GM19438 (cell line): Measurements from ENCODE around the gene SH2D6.
"Not testable (repeated sequence)": the region's sequence is repeated elsewhere in the genome, so short reads cannot be mapped to it uniquely, and the experiment has no call there.

Source experiments
- ATAC-seq: cut with Tn5 transposase; IDR thresholded peaks from one replicate; pipeline ENCODE4 v1.9.1; 2021; ENCODE audit warnings: low read depth; ENCODE audit not compliant: unreplicated experiment

SH2D6 gene

DNA sequence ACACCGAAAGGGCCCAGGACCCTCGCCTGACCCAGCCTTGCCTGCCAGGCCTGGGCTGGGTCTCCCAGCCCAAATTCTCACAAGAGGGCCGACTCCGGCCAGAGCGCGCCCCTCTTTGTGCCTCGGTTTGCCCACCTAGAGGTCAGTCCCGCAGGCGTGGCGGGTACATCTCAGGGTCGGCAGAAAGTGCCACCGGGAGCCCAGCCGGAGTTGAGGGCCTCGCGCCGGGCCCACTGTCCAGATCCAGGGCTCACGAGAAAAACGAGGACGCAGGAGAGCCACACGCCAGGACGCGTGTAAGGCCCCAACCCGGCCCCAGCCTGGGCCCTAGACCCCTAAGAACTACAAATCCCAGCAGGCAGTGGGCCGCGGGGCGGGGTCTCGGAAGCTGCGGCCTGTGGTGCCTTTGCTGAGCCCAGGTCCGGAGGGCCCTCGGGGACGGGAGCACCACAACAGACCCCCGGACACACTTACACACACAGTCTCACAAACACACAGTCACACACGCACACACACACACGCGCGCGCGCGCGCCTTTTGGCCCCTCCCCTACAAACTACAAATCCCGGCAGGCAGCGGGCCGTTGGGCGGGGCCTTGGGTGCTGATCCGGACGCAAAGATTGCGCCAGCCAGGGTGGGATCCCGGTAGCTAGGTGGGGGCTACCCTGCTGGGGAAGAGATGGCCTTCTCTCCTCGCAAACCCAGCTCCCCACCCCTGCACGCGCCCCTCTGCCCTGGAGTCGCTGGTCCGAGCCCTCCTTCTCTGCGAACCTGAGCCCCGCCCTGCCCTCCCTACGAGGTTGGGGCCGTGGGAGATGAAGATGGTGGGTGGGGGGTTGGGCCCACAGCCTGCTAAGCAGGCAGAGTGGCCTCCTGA, at the start of gene SH2D6:
Gene SH2D6 (plus strand): TSS at position 583 of the 877 bp plus-strand sequence. CDS start 10,752 bp downstream, outside the sequence.
- ATAC-seq, result peak; percentile 85

DNA sequence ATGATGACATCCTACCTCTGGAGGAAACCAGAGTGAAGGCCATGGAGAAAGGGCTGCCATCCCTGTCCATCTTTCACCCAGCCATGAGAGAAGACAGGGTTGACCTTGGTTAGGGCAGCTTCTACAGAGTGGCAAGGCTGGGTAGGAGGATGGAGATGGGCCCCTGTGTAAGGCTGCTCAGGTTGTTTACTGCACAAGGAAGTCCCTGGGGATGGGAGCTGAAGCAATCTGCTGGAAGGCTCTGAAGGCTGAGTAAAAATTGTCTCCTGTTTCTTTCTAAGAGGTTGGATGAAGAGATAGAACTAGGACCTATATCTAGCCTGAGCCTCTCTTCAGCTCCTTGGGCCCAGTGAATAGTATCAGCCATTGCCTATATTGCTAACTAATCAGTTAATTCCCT, 49.6 kb upstream of the SH2D6 start:
- no peak for ATAC-seq

- ATAC-seq, result no peak
These were observed 49.0 kb upstream of the SH2D6 start for GRCh38 chr2:85369500-85369899.

DNA sequence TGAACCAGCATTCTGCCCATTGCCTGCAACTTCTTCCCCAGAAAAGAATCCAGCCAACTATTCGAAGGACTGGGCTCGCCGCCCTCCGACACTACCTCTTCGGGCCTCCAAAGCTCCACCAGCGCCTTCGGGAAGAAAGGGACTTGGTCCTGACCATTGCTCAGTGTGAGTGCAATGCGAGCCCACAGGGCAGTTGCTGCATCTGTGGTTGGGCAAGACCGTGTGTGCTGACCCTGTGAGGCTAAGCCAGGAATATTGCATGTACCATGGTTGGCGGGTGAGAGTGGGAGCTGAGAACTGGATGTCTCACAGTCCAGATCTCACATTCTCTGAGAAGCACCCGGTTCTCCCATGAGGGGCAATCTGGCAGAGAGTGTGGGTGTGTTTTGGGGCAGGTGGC, 47.5 kb upstream of the SH2D6 start:
- ATAC-seq, result no peak

DNA sequence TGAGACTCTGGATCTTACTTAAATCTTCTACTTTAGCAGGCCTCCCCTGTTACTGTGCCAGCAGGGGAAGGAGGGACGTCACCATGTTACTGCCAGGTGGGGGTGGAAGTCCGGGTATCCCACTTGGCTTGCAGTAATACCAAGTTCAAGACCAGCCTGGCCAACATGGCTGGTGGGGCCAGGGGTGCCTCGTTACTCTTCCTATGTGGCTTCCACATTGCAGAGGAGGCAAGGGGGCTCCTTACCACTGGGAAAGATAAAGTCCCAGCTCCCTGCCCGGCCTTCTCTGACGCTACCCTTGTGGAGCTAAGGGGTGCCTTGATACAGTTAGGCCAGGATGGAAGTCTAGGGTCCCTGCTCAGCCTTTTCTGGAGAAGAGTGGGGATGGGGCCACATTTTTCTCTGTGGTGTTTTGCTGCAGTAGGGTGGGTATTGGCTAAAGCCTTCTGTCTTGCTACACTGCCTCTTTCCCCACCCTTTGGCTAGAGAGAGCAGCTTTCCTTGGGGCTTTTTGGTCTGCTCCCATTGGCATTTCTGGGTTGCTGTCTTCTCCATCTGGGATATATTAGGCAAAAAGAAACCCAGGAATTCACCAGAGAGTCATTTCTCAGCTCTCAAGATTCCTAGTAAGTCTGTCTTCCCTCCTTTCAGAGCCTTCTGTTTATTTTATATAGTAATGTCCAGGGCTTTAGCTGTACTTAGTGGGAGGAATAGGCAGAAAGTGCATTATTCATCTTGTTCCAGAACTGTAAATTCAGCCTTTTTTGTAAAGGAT, 42.0 kb upstream of the SH2D6 start:
- no peak for ATAC-seq

DNA sequence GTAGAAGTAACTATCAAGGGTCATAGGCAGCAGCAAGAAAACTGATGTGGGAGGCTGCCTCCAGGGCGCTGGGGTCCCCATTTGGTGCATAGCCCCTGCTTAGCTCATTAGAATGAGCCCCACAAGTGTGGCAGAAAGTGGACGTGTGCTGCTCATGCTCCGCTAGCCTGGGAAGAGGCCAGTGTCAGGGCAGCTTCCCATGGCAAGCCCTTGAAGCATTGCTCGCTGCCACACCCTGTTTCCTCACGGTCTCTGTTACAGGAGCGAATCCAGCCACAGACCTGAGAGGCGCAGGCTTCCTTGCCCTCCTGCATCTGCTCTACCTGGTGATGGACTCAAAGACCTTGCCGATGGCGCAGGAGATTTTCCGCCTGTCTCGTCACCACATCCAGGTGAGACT, 41.4 kb upstream of the SH2D6 start:
- no peak for ATAC-seq

DNA sequence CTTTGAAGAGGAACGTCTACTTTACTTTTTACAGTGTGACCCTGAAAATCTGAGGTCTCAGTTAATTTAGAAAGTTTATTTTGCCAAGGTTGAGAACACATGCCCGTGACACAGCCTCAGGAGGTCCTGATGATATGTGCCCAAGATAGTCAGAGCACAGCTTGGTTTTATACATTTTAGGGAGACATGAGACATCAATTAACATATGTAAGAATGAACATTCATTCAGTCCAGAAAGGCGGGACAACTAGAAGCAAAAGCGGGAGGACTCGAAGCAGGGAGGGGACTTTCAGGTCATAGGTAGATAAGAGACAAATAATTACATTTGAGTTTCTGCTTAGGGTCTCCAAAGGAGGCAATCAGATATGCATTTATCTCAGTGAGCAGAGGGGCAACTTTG, 40.3 kb upstream of the SH2D6 start:
- no peak for ATAC-seq

DNA sequence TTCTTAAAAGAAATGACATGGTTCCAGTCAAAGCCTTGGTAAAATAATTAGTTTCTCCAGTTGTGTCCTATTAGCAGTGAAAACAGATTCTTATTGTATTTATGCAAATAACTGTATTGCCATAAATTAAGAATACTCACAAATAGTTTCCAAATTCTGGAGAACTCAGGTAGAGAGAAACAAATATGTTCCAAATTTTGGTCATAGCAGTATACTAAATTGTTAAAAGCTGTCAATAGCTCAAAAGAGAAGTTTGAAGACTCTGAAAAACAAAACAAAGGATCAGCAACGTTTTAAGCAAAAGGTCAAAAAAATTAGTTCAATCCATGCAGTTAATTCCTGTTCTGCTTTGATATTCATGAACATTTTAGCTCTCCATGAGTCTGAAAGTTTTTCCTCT, 38.5 kb upstream of the SH2D6 start:
- ATAC-seq, result no peak

DNA sequence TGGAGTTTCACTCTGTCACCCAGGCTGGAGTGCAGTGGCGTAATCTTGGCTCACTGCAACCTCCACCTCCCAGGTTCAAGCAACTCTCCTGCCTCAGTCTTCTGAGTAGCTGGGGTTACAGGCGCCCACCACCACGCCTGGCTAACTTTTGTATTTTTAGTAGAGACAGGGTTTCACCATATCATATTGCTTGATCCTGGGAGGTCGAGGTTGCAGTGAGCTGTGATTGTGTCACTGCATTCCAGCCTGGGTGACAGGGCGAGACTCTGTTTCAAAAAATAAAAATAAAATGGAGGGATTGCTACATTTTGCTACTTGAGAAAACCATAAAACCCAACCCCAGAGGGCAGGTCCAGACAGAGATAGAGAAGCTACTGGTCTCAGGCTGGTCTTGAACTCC, 35.4 kb upstream of the SH2D6 start:
- ATAC-seq, result not testable (repeated sequence)

DNA sequence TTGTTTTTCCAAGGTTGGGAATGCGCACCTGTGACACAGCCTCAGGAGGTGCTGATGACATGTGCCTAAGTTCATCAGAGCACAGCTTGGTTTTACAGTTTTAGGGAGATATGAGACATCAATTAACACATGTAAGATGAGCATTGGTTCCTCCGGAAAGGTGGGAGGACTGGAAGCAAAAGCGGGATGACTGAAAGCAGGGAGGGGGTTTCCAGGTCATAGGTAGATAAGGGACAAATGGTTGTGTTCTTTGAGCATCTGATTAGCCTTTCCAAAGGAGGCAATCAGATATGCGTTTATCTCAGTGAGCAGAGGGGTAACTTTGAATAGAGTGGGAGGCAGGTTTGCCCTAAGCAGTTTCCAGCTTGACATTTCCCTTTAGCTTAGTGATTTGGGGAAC, 34.7 kb upstream of the SH2D6 start:
- ATAC-seq, result no peak

DNA sequence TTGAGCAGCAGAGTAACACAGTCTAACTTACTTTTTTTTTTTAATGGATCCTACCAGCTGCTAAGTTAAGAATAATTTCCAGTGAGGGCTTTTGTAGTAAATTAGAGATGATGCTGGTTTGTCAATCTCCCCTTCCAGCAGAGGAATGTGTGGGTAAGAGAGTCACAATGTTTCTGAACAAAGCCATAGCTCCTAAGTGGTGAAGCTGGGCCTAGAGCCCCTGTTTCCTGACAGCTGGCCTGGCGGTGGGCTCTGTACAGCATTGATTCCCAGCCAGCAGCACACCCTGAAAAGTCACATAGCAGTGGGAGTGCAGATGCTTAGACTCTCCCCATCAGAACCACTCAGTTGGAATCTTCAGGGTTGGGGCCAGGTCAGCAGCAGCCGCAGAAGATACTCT, 32.8 kb upstream of the SH2D6 start:
- ATAC-seq, result no peak

DNA sequence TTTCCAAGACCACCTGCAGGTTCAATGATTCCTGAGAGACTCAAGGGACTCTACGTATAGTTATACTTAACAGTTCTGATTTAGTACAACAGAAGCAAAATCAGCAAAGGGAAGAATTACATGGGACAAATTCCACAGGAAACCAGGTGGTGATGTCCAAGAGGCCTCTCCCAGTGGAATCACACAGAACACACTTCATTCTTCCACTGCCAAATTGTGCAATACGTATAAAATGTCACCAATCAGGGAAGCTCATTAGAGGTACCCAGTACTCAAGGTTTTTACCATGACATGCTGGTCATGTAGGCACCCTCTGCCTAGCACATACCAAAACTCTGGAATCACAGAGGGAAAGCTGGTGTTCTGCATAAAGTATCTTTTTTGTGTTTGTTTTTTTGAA, 30.8 kb upstream of the SH2D6 start:
- ATAC-seq, result no peak

GRCh38 chr2:85388878-85389538, 29.5 kb upstream of the SH2D6 start:
- ATAC-seq, result no peak

- no peak for ATAC-seq
These were observed 27.4 kb upstream of the SH2D6 start for GRCh38 chr2:85390941-85391669.

DNA sequence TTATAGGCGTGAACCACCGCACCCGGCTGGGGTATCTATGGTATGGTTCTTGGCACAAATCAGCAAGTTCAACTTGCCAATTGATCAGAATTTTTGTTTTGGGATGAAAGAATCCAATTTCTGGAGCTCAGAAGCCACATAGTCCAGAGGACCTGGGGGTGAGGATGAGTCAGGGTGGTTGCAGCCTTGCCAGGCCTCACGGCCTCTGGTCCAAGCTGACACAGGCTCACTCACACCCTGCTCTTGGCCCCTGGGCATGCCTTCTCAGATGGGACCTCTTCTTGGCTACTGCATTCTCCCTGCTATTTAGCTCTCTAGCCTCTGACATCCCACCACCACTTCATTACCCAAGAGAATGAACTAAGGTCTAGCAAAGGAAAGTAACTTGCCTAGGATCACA, 24.7 kb upstream of the SH2D6 start:
- no peak for ATAC-seq

- ATAC-seq, result no peak
These were observed 24.2 kb upstream of the SH2D6 start for GRCh38 chr2:85394261-85394681.

DNA sequence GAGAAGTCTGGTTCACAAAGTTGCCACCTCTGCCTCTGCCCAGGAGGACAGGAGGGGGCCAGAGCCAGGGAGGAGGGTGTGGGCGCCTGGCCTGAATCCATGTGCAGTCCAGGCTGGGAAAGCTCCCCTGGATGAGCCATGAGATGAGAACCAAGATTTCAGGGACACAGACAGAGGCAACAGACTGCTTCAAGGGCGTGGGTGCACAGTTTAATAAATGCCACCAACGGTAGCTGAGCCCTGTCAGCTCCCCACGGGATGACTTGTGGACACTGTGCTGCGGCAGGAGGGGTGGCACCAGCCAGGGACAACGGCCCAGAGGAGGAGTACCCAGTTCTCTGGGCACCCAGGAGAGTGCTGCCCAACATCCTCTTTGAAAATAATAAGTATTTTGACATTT, 23.5 kb upstream of the SH2D6 start:
- no peak for ATAC-seq

- no peak for ATAC-seq
These were observed 22.5 kb upstream of the SH2D6 start for GRCh38 chr2:85395912-85396475.

- no peak for ATAC-seq
These were observed 21.7 kb upstream of the SH2D6 start for GRCh38 chr2:85396531-85397470.
